ENCODE data around the gene KCNK7. TPM values are rescaled to one million over a fixed set of nuclear protein-coding genes. Genes with fewer than 3 reads are reported as not detected.
A peak's percentile ranks its signal among the peaks of the same experiment; 100 is the strongest.

The KCNK7 gene
- total RNA-seq, 1 experiment from 2014 or later = 1.8 TPM

- peaks cover 31% of the 10 kb centered on the region for H3K27me3 Mint-ChIP-seq (ENCODE audit: low read depth)
- TF ChIP-seq CTCF (conservative IDR thresholded peaks at IDR 0.05) = no peak
- H3K4ac ChIP-seq (ENCODE audit: low read depth, low read length) = no peak overlapping the region
Measured at GRCh38 chr11:65576867-65577755, 18.5 kb downstream of the KCNK7 start.

More at GRCh38 chr11:65576867-65577755, 18.5 kb downstream of the KCNK7 start:
- no peak overlapping the region for H4K8ac ChIP-seq (replicated peaks; ENCODE audit: insufficient read length, low read depth, low read length)
- H3K36me3 Mint-ChIP-seq (ENCODE audit: insufficient read depth in 1 of 3, low read depth in 3 of 3) = peaks cover 2 to 7% (median 4%) of the 10 kb centered on the region in 3 experiments; a peak in 4 of 7 replicates
- no peaks in the 10 kb centered on the region for H4K20me1 ChIP-seq (ENCODE audit: control insufficient read depth, insufficient read depth, insufficient read length)
- no peak overlapping the region for H3K9ac ChIP-seq (ENCODE audit: extremely low read depth, insufficient read length, low read length)
- H2BK12ac ChIP-seq (ENCODE audit: insufficient read length, low read depth, low read length) = no peak overlapping the region
- no peak for DNase-seq
- no peak overlapping the region for H2BK5ac ChIP-seq (ENCODE audit: insufficient read length, low read length)
- no peak overlapping the region; the same call in 1 of the 2 replicates for H2BK15ac ChIP-seq (ENCODE audit: low read depth, low read length)
- H3K14ac ChIP-seq (ENCODE audit: insufficient read depth, low read length) = no peak overlapping the region
- H3K79me1 ChIP-seq (ENCODE audit: insufficient read depth, low read depth, low read length, poor library complexity, severe bottlenecking) = no peaks in the 10 kb centered on the region
- no peak overlapping the region for H3K27ac ChIP-seq (ENCODE audit: insufficient read length, low read depth, low read length)
- peaks cover 20 to 36% of the 10 kb centered on the region in 2 experiments for H3K4me1 Mint-ChIP-seq
- H2BK20ac ChIP-seq (ENCODE audit: low read depth, low read length, poor library complexity, severe bottlenecking) = no peak overlapping the region
- H3K9me3 Mint-ChIP-seq = no peaks in the 10 kb centered on the region
- H3K18ac ChIP-seq (ENCODE audit: insufficient read length, low read depth, low read length) = no peak overlapping the region
- H4K5ac ChIP-seq (ENCODE audit: insufficient read length, low read depth, low read length) = no peak overlapping the region
- H3T11ph ChIP-seq (ENCODE audit: low read length) = no peak overlapping the region
- no peak overlapping the region for H3K27ac Mint-ChIP-seq
- no peak overlapping the region for H4K91ac ChIP-seq (ENCODE audit: insufficient read length, low read depth, low read length)
- H3K23ac ChIP-seq (ENCODE audit: insufficient read length, low read depth, low read length) = no peak overlapping the region
- no peaks in the 10 kb centered on the region for H3K79me2 ChIP-seq (ENCODE audit: insufficient read depth, low read length)
- no CpG with 5 or more reads among the region's 18 CpGs for WGBS (ENCODE audit: extremely low coverage, insufficient read length, low lambda C conversion rate)
- no peak overlapping the region for H2AFZ ChIP-seq (ENCODE audit: low read length)
- no peak overlapping the region for H2AK5ac ChIP-seq (ENCODE audit: insufficient read length, low read length)
- no peak overlapping the region for H3K56ac ChIP-seq (ENCODE audit: insufficient read length, low read depth, low read length)
- no peaks in the 10 kb centered on the region for H3K9me3 ChIP-seq (ENCODE audit: control insufficient read depth, low read depth, low read length)
- H3K23me2 ChIP-seq (ENCODE audit: insufficient read length, low read depth, low read length, poor library complexity, severe bottlenecking) = peaks cover 8% of the 10 kb centered on the region
- no peak overlapping the region for H3K4me2 ChIP-seq (ENCODE audit: insufficient read depth, insufficient read length, low read length)
- peaks cover 8% of the 10 kb centered on the region; the same call in 1 of the 2 replicates for H3K27me3 ChIP-seq (ENCODE audit: insufficient read depth, low read length)
- H3K4me3 Mint-ChIP-seq = peak overlapping the region; percentile 60 to 73
- H2BK120ac ChIP-seq (ENCODE audit: low read depth, low read length, poor library complexity, severe bottlenecking) = no peak overlapping the region
- H3K4me1 ChIP-seq (ENCODE audit: insufficient read depth, low read length) = no peaks in the 10 kb centered on the region
